ENCODE results near the gene CDCA4.

The CDCA4 gene

DNA sequence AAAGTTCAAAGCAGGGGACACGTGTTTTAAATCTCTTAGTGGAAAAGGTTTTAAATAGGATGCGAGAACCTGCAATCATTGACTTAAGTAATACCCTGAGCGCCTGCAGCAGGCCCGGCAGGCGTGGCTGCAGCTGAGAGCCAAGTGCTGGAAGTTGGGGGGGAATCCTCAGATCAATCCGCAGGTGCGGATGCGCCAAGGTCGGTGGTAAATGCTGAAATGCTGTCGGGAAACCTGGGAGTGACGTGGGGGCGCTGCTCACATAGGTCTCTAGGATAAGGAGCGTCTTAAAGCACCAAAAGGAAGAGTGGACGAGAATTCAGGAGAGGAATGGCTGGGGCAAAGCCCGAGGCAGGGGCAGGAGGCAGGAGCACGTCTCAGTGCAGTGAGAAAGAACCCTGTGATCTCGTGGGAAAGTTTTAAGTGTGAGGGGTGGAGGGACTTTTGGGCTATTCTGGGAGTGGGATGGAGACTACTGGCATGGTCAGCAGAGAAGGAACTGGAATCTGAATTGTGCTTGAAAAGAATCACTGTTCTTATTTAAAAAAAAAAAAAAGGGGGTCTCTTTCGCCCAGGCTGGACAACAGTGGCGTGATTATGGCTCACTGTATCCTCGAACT is 883 bp upstream of the CDCA4 start:
- peak overlapping the region; percentile 81 for H3K4me3 ChIP-seq (replicated peaks; ENCODE audit: low read depth, low read length)
- no peak for DNase-seq (ENCODE audit: extremely low read depth, insufficient read length)
- H3K27me3 ChIP-seq (replicated peaks; ENCODE audit: control insufficient read depth, insufficient read depth, low read length) = no peaks in the 10 kb centered on the region
- H3K36me3 ChIP-seq (ENCODE audit: control insufficient read depth, insufficient read depth, low read length) = peaks cover 1% of the 10 kb centered on the region
- peak; percentile 28 for TF ChIP-seq CTCF (IDR thresholded peaks at IDR 0.05; ENCODE audit: insufficient read depth, low read length, poor library complexity, severe bottlenecking)

- Histone ChIP-seq H3K4me3 (replicated peaks; ENCODE audit: low read depth, low read length) (peak overlapping the region; percentile 76), H3K36me3 (ENCODE audit: control insufficient read depth, insufficient read depth, low read length) (peaks cover 1% of the 10 kb centered on the region), H3K27me3 (replicated peaks; ENCODE audit: control insufficient read depth, insufficient read depth, low read length) (no peaks in the 10 kb centered on the region)
- peak; percentile 5 for TF ChIP-seq CTCF (IDR thresholded peaks at IDR 0.05; ENCODE audit: insufficient read depth, low read length, poor library complexity, severe bottlenecking)
- peak; percentile 72 for DNase-seq (ENCODE audit: extremely low read depth, insufficient read length)
Measured at GRCh38 chr14:105019861-105020814, 745 bp downstream of the CDCA4 start.

DNA sequence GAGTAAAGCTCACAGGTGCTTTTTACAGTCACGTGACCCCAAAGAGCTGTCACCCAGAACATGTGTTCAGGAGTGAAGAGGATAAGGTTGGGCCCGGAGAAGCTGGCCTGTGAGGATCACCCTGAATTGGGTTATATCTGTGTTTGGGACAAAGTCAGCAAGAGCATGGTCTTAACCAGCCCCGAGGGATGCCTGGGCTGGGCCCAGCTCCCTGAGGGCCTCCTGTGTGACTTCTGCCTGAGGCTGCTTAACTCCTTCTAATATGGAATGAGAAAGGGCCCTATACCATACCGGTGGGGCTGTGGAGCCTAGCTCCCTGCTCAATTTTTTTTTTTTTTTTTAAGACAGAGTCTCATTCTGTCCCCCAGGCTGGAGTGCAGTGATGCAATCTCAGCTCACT is 2.5 kb downstream of the CDCA4 start:
- TF ChIP-seq CTCF (IDR thresholded peaks at IDR 0.05; ENCODE audit: insufficient read depth, low read length, poor library complexity, severe bottlenecking) = no peak
- no peak for DNase-seq (ENCODE audit: extremely low read depth, insufficient read length)
- H3K36me3 ChIP-seq (ENCODE audit: control insufficient read depth, insufficient read depth, low read length) = peaks cover 1% of the 10 kb centered on the region
- H3K4me3 ChIP-seq (replicated peaks; ENCODE audit: low read depth, low read length) = peak overlapping the region; percentile 76
- no peaks in the 10 kb centered on the region for H3K27me3 ChIP-seq (replicated peaks; ENCODE audit: control insufficient read depth, insufficient read depth, low read length)

DNA sequence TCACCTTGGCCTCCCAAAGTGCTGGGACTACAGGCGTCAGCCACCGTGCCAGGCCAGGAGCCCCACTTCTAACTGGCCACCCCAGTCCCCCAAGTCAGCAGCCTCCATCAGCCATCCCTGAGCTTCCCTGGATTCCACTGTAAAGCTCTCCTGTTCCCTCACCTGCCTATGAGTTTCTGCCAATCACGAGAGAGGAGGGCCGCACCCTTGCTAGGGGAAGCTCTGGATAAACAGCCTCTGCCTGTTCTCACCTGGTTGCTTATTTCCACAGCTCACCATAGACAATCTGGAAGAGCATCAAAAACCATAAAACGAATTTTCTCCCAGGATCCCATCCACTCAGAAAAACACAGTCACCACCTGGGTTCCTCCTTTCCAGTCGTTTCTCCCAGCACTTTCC is 5.0 kb downstream of the CDCA4 start:
- Histone ChIP-seq H3K36me3 (ENCODE audit: control insufficient read depth, insufficient read depth, low read length) (peaks cover 12% of the 10 kb centered on the region), H3K4me3 (replicated peaks; ENCODE audit: low read depth, low read length) (no peak overlapping the region), H3K27me3 (replicated peaks; ENCODE audit: control insufficient read depth, insufficient read depth, low read length) (no peaks in the 10 kb centered on the region)
- TF ChIP-seq CTCF (IDR thresholded peaks at IDR 0.05; ENCODE audit: insufficient read depth, low read length, poor library complexity, severe bottlenecking) = no peak
- no peak for DNase-seq (ENCODE audit: extremely low read depth, insufficient read length)

- no peak for TF ChIP-seq CTCF (IDR thresholded peaks at IDR 0.05; ENCODE audit: insufficient read depth, low read length, poor library complexity, severe bottlenecking)
- Histone ChIP-seq H3K27me3 (replicated peaks; ENCODE audit: control insufficient read depth, insufficient read depth, low read length) (no peaks in the 10 kb centered on the region), H3K4me3 (replicated peaks; ENCODE audit: low read depth, low read length) (peak overlapping the region; percentile 23), H3K36me3 (ENCODE audit: control insufficient read depth, insufficient read depth, low read length) (peaks cover 14% of the 10 kb centered on the region)
- DNase-seq (ENCODE audit: extremely low read depth, insufficient read length) = no peak
Measured at GRCh38 chr14:105015242-105015641, 5.6 kb downstream of the CDCA4 start.

All from GM06990 (cell line).